CD4-positive, CD25-positive, alpha-beta regulatory T cell (primary cell): Measurements from ENCODE around the gene SCMH1. TPM values are rescaled to one million over a fixed set of nuclear protein-coding genes. Genes with fewer than 3 reads are reported as not detected.
A peak's percentile ranks its signal among the peaks of the same experiment; 100 is the strongest.
"Not testable (repeated sequence)": the region's sequence is repeated elsewhere in the genome, so short reads cannot be mapped to it uniquely, and the experiment has no call there.

Source experiments
- ATAC-seq, 2 donors: fragments of 150-1000 bp; cut with Tn5 transposase; one replicate each; pipeline ENCODE4 v1.10.0; 2021; ENCODE audit warnings: low read depth in 2 of 2, moderate number of reproducible peaks in 2 of 2, moderate library complexity in 1 of 2
- DNase-seq, 3 donors: peaks; one replicate each; pipeline versions ENCODE4 v3.0.0 to v3.0.0-alpha.2; 2012 to 2022; ENCODE audit warnings: mixed read lengths in 1 of 3
- H3K27ac ChIP-seq: one replicate; pipeline ENCODE4 v1.7.0; 2013; ENCODE audit warnings: mild to moderate bottlenecking, low read length; ENCODE audit not compliant: insufficient read depth, poor library complexity, severe bottlenecking
- H3K27me3 ChIP-seq: one replicate; pipeline ENCODE4 v1.7.0; 2013; ENCODE audit warnings: low read length; ENCODE audit not compliant: control insufficient read depth, insufficient read depth
- H3K36me3 ChIP-seq: one replicate; pipeline ENCODE4 v1.7.0; 2013; ENCODE audit warnings: mild to moderate bottlenecking, low read length, moderate library complexity; ENCODE audit not compliant: control insufficient read depth, insufficient read depth
- H3K4me1 ChIP-seq: 2 replicates; pipeline ENCODE4 v1.7.0; 2013; ENCODE audit warnings: mild to moderate bottlenecking, low read length; ENCODE audit not compliant: insufficient read depth, control insufficient read depth, poor library complexity, severe bottlenecking
- H3K4me3 ChIP-seq: one replicate; pipeline ENCODE4 v1.7.0; 2013; ENCODE audit warnings: low read depth, mild to moderate bottlenecking, low read length, moderate library complexity
- H3K9me3 ChIP-seq, 2 experiments: 1 replicate in 1 of 2; 2 replicates in 1 of 2; pipeline ENCODE4 v1.7.0; 2013; ENCODE audit warnings: low read length in 2 of 2, mild to moderate bottlenecking in 1 of 2, moderate library complexity in 1 of 2; ENCODE audit not compliant: control insufficient read depth in 2 of 2
- H3K27ac Mint-ChIP-seq, 3 donors: one replicate each; pipeline ENCODE4 v1.8.0; 2020 to 2022; ENCODE audit warnings: mild to moderate bottlenecking in 3 of 3, mixed read lengths in 3 of 3, moderate library complexity in 2 of 3
- H3K27me3 Mint-ChIP-seq: one replicate; pipeline ENCODE4 v1.8.0; 2022; ENCODE audit warnings: mild to moderate bottlenecking, mixed read lengths
- H3K36me3 Mint-ChIP-seq: one replicate; pipeline ENCODE4 v1.8.0; 2020; ENCODE audit warnings: mixed read lengths
- H3K4me1 Mint-ChIP-seq, 4 donors: one replicate each; pipeline ENCODE4 v1.8.0; 2020 to 2022; ENCODE audit warnings: mixed read lengths in 4 of 4, mild to moderate bottlenecking in 1 of 4
- H3K4me3 Mint-ChIP-seq, 4 donors: one replicate each; pipeline ENCODE4 v1.8.0; 2020 to 2022; ENCODE audit warnings: mild to moderate bottlenecking in 4 of 4, mixed read lengths in 4 of 4, moderate library complexity in 3 of 4
- H3K9me3 Mint-ChIP-seq, 7 donors: one replicate each; pipeline ENCODE4 v1.8.0; 2020 to 2022; ENCODE audit warnings: mixed read lengths in 7 of 7, mild to moderate bottlenecking in 3 of 7, moderate library complexity in 2 of 7
- polyA plus RNA-seq, 4 donors: library from polyadenylated mRNA; unstranded; fragments of 300-500 nt; fragmentation: Illumina TruSeq; gene quantifications; one replicate each; pipeline ENCODE4 v1.2.3, GENCODE V29; 2021
- total RNA-seq: library from RNA; stranded (reverse); gene quantifications from one replicate; pipeline ENCODE4 v1.2.3, GENCODE V29; 2022

SCMH1 gene
- total and polyA plus RNA-seq, 5 donors from 2014 or later = 3.4 to 27.6 (median 5.5) TPM

GRCh38 chr1:41268154-41268770 is 26.2 kb upstream of the SCMH1 start:
- no peaks in the 10 kb centered on the region for H3K9me3 ChIP-seq
- DNase-seq (peak; percentile 41 to 59 (median 57)), ATAC-seq (peak; percentile 37 to 42)
- H3K27ac ChIP-seq = no peak overlapping the region
- Mint-ChIP-seq H3K9me3 (no peaks in the 10 kb centered on the region), H3K4me3 (no peak overlapping the region), H3K27ac (no peak overlapping the region), H3K36me3 (no peaks in the 10 kb centered on the region), H3K27me3 (peaks cover 23% of the 10 kb centered on the region), H3K4me1 (peaks cover 0 to 6% (median 2%) of the 10 kb centered on the region in 4 donors)
- no peaks in the 10 kb centered on the region for H3K36me3 ChIP-seq
- no peaks in the 10 kb centered on the region for H3K4me1 ChIP-seq
- no peaks in the 10 kb centered on the region for H3K27me3 ChIP-seq
- H3K4me3 ChIP-seq = no peak overlapping the region

GRCh38 chr1:41261926-41262618 is 20.0 kb upstream of the SCMH1 start:
- Histone ChIP-seq H3K4me1 (no peaks in the 10 kb centered on the region), H3K27ac (no peak overlapping the region), H3K4me3 (no peak overlapping the region), H3K9me3 (no peaks in the 10 kb centered on the region), H3K27me3 (peaks cover 2% of the 10 kb centered on the region), H3K36me3 (no peaks in the 10 kb centered on the region)
- DNase-seq (no peak), ATAC-seq (no peak)
- H3K36me3 Mint-ChIP-seq = no peaks in the 10 kb centered on the region
- H3K4me1 Mint-ChIP-seq = no peaks in the 10 kb centered on the region
- no peaks in the 10 kb centered on the region for H3K27me3 Mint-ChIP-seq
- no peak overlapping the region for H3K4me3 Mint-ChIP-seq
- peaks cover 0 to 2% (median 0%) of the 10 kb centered on the region in 7 donors for H3K9me3 Mint-ChIP-seq
- H3K27ac Mint-ChIP-seq = no peak overlapping the region

- DNase-seq (no peak), ATAC-seq (no peak)
- Histone ChIP-seq H3K27me3 (peaks cover 5% of the 10 kb centered on the region), H3K36me3 (no peaks in the 10 kb centered on the region), H3K4me3 (no peak overlapping the region), H3K27ac (no peak overlapping the region), H3K9me3 (no peaks in the 10 kb centered on the region), H3K4me1 (no peaks in the 10 kb centered on the region)
- no peak overlapping the region for H3K27ac Mint-ChIP-seq
- peaks cover 0 to 2% (median 0%) of the 10 kb centered on the region in 7 donors for H3K9me3 Mint-ChIP-seq
- H3K36me3 Mint-ChIP-seq = no peaks in the 10 kb centered on the region
- no peak overlapping the region for H3K4me3 Mint-ChIP-seq
- no peaks in the 10 kb centered on the region for H3K4me1 Mint-ChIP-seq
- peaks cover 8% of the 10 kb centered on the region for H3K27me3 Mint-ChIP-seq
Measured at GRCh38 chr1:41260768-41261167, 18.7 kb upstream of the SCMH1 start.

- Histone ChIP-seq H3K4me1 (no peaks in the 10 kb centered on the region), H3K4me3 (no peak overlapping the region), H3K27ac (no peak overlapping the region), H3K36me3 (no peaks in the 10 kb centered on the region), H3K27me3 (peaks cover 5% of the 10 kb centered on the region), H3K9me3 (no peaks in the 10 kb centered on the region)
- Mint-ChIP-seq H3K36me3 (no peaks in the 10 kb centered on the region), H3K4me1 (no peaks in the 10 kb centered on the region), H3K27me3 (peaks cover 11% of the 10 kb centered on the region), H3K4me3 (no peak overlapping the region), H3K27ac (peak overlapping the region in 1 of 3 donors; percentile 72), H3K9me3 (peaks cover 0 to 3% (median 0%) of the 10 kb centered on the region in 7 donors)
- DNase-seq (no peak), ATAC-seq (no peak)
Measured at GRCh38 chr1:41259221-41259620, 17.1 kb upstream of the SCMH1 start.

GRCh38 chr1:41255978-41256377 is 13.9 kb upstream of the SCMH1 start:
- H3K9me3 ChIP-seq = no peaks in the 10 kb centered on the region
- Mint-ChIP-seq H3K4me1 (no peaks in the 10 kb centered on the region), H3K27me3 (peaks cover 14% of the 10 kb centered on the region), H3K4me3 (no peak overlapping the region), H3K9me3 (peaks cover 0 to 4% (median 2%) of the 10 kb centered on the region in 7 donors), H3K36me3 (no peaks in the 10 kb centered on the region), H3K27ac (no peak overlapping the region)
- ATAC-seq = no peak
- peaks cover 7% of the 10 kb centered on the region for H3K27me3 ChIP-seq
- H3K4me3 ChIP-seq = no peak overlapping the region
- H3K27ac ChIP-seq = no peak overlapping the region
- no peaks in the 10 kb centered on the region for H3K4me1 ChIP-seq
- no peak for DNase-seq
- no peaks in the 10 kb centered on the region for H3K36me3 ChIP-seq

GRCh38 chr1:41251120-41251519 is 9.0 kb upstream of the SCMH1 start:
- H3K4me3 ChIP-seq, H3K27ac Mint-ChIP-seq, H3K4me1 ChIP-seq, ATAC-seq, H3K4me1 Mint-ChIP-seq, H3K36me3 ChIP-seq, H3K4me3 Mint-ChIP-seq, H3K27ac ChIP-seq, H3K36me3 Mint-ChIP-seq, H3K27me3 Mint-ChIP-seq, H3K9me3 ChIP-seq, H3K9me3 Mint-ChIP-seq, DNase-seq, H3K27me3 ChIP-seq: not testable (repeated sequence)

GRCh38 chr1:41249319-41249718 is 7.2 kb upstream of the SCMH1 start:
- Mint-ChIP-seq H3K27ac (no peak overlapping the region), H3K27me3 (peaks cover 4% of the 10 kb centered on the region), H3K4me3 (no peak overlapping the region), H3K4me1 (no peaks in the 10 kb centered on the region), H3K36me3 (no peaks in the 10 kb centered on the region), H3K9me3 (peaks cover 0 to 4% (median 0%) of the 10 kb centered on the region in 7 donors)
- Histone ChIP-seq H3K9me3 (no peaks in the 10 kb centered on the region), H3K27ac (no peak overlapping the region), H3K4me3 (no peak overlapping the region), H3K36me3 (no peaks in the 10 kb centered on the region), H3K27me3 (peaks cover 1% of the 10 kb centered on the region), H3K4me1 (no peaks in the 10 kb centered on the region)
- no peak for DNase-seq
- ATAC-seq = no peak

- ATAC-seq (no peak), DNase-seq (no peak)
- Histone ChIP-seq H3K27me3 (no peaks in the 10 kb centered on the region), H3K9me3 (no peaks in the 10 kb centered on the region), H3K36me3 (no peaks in the 10 kb centered on the region), H3K27ac (no peak overlapping the region), H3K4me3 (no peak overlapping the region), H3K4me1 (peaks cover 6% of the 10 kb centered on the region)
- Mint-ChIP-seq H3K27ac (no peak overlapping the region), H3K27me3 (no peaks in the 10 kb centered on the region), H3K4me3 (no peak overlapping the region), H3K36me3 (no peaks in the 10 kb centered on the region), H3K9me3 (no peaks in the 10 kb centered on the region), H3K4me1 (peaks cover 0 to 5% (median under 1%) of the 10 kb centered on the region in 4 donors)
Measured at GRCh38 chr1:41246568-41246967, 4.5 kb upstream of the SCMH1 start.
